ENCODE results near the gene SPIRE1.
A peak's percentile ranks its signal among the peaks of the same experiment; 100 is the strongest.

Gene SPIRE1

GRCh38 chr18:12702221-12703095, 44.6 kb upstream of the SPIRE1 start, which contains the start of the genes CEP76 and PSMG2:
CEP76 (minus strand) TSS chr18:12702723; CDS start chr18:12702548, 175 bp downstream.
PSMG2 (plus strand) TSS chr18:12703042; CDS start chr18:12703108, 66 bp downstream.
- Histone ChIP-seq H3K9me2 (replicated peaks; ENCODE audit: insufficient read depth, low read length) (no peaks in the 10 kb centered on the region), H3K9me3 (ENCODE audit: insufficient read depth, low read length) (no peaks in the 10 kb centered on the region), H3K27ac (ENCODE audit: low read depth, low read length) (peak within 1 kb of the TSS; percentile 75), H3K27me3 (ENCODE audit: low read length) (no peaks in the 10 kb centered on the region), H3K4me3 (ENCODE audit: insufficient read depth, low read length, poor library complexity, severe bottlenecking) (peak within 1 kb of the TSS; percentile 79), H3K4me2 (ENCODE audit: low read depth, low read length, poor library complexity, severe bottlenecking) (peak within 1 kb of the TSS; percentile 87), H3K36me3 (ENCODE audit: low read length) (peaks cover 10% of the 10 kb centered on the region; the same call in 1 of the 2 replicates), H2AFZ (ENCODE audit: low read depth, low read length, severe bottlenecking) (peak within 1 kb of the TSS; percentile 54), H3K79me2 (ENCODE audit: insufficient read depth, low read length) (peaks cover 45% of the 10 kb centered on the region), H3F3A (ENCODE audit: insufficient read depth) (0 out of 2 replicates have a peak, but pooled peaks cover 2% of the 10 kb centered on the region), H4K20me1 (ENCODE audit: low read depth, low read length) (no peaks in the 10 kb centered on the region), H3K9ac (ENCODE audit: low read length) (peak within 1 kb of the TSS; percentile 95)
- TF ChIP-seq EZH2phosphoT487 (conservative IDR thresholded peaks at IDR 0.05; ENCODE audit: low read length) (no peak), CTCF (IDR thresholded peaks at IDR 0.05; ENCODE audit: insufficient read depth, low read length, poor library complexity, severe bottlenecking) (no peak)

GRCh38 chr18:12701161-12701560, 43.3 kb upstream of the SPIRE1 start:
- Histone ChIP-seq H2AFZ (ENCODE audit: low read depth, low read length, severe bottlenecking) (no peak overlapping the region), H3K79me2 (ENCODE audit: insufficient read depth, low read length) (peaks cover 45% of the 10 kb centered on the region), H3F3A (ENCODE audit: insufficient read depth) (0 out of 2 replicates have a peak, but pooled peaks cover 2% of the 10 kb centered on the region), H3K9me3 (ENCODE audit: insufficient read depth, low read length) (no peaks in the 10 kb centered on the region), H3K4me3 (ENCODE audit: insufficient read depth, low read length, poor library complexity, severe bottlenecking) (peak overlapping the region; percentile 79), H3K27me3 (ENCODE audit: low read length) (no peaks in the 10 kb centered on the region), H3K27ac (ENCODE audit: low read depth, low read length) (no peak overlapping the region), H3K4me2 (ENCODE audit: low read depth, low read length, poor library complexity, severe bottlenecking) (peak overlapping the region; percentile 87), H4K20me1 (ENCODE audit: low read depth, low read length) (no peaks in the 10 kb centered on the region), H3K36me3 (ENCODE audit: low read length) (peaks cover 15% of the 10 kb centered on the region; the same call in 1 of the 2 replicates), H3K9ac (ENCODE audit: low read length) (peak overlapping the region; percentile 95), H3K9me2 (replicated peaks; ENCODE audit: insufficient read depth, low read length) (no peaks in the 10 kb centered on the region)
- TF ChIP-seq CTCF (IDR thresholded peaks at IDR 0.05; ENCODE audit: insufficient read depth, low read length, poor library complexity, severe bottlenecking) (no peak), EZH2phosphoT487 (conservative IDR thresholded peaks at IDR 0.05; ENCODE audit: low read length) (no peak)

DNA sequence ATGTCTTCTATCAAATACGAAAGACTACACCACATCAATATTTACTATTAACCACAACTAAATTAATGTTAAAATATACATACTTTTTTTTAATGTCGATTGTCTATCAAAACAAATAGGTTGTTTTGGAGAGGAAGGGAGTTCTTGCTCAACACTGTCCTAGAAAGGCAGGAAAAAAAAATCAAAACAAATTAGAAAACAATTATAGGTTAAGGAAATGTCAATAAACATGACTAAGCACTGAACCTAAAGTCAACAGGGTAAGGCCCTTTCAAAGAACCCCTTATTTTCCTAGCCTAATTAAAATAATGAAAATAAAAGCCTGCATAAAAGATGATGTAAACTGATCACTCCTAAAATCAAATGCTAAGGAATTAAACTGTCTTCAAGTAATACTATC, 41.8 kb upstream of the SPIRE1 start:
- no peak overlapping the region for H3K4me3 ChIP-seq (ENCODE audit: insufficient read depth, low read length, poor library complexity, severe bottlenecking)
- no peaks in the 10 kb centered on the region for H3K9me3 ChIP-seq (ENCODE audit: insufficient read depth, low read length)
- H4K20me1 ChIP-seq (ENCODE audit: low read depth, low read length) = no peaks in the 10 kb centered on the region
- H2AFZ ChIP-seq (ENCODE audit: low read depth, low read length, severe bottlenecking) = no peak overlapping the region
- H3K9me2 ChIP-seq (replicated peaks; ENCODE audit: insufficient read depth, low read length) = no peaks in the 10 kb centered on the region
- no peak overlapping the region for H3K27ac ChIP-seq (ENCODE audit: low read depth, low read length)
- H3K36me3 ChIP-seq (ENCODE audit: low read length) = peaks cover 15% of the 10 kb centered on the region; the same call in 1 of the 2 replicates
- no peak overlapping the region for H3K9ac ChIP-seq (ENCODE audit: low read length)
- TF ChIP-seq CTCF (IDR thresholded peaks at IDR 0.05; ENCODE audit: insufficient read depth, low read length, poor library complexity, severe bottlenecking) (no peak), EZH2phosphoT487 (conservative IDR thresholded peaks at IDR 0.05; ENCODE audit: low read length) (no peak)
- peaks cover 33% of the 10 kb centered on the region for H3K79me2 ChIP-seq (ENCODE audit: insufficient read depth, low read length)
- H3K4me2 ChIP-seq (ENCODE audit: low read depth, low read length, poor library complexity, severe bottlenecking) = no peak overlapping the region
- H3K27me3 ChIP-seq (ENCODE audit: low read length) = no peaks in the 10 kb centered on the region
- H3F3A ChIP-seq (ENCODE audit: insufficient read depth) = 0 out of 2 replicates have a peak, but pooled peaks cover 2% of the 10 kb centered on the region
